A549 (cell line): Measurements from ENCODE around the gene TMEM222. TPM values are rescaled to one million over a fixed set of nuclear protein-coding genes. Genes with fewer than 3 reads are reported as not detected.

Source experiments
- ATAC-seq, 2 experiments: fragments of 200-7000 bp in 1 of 2; fragments of >200 bp in 1 of 2; cut with Nextera tagmentation in 1 of 2; cut with Tn5 transposase in 1 of 2; 3 replicates each; pipeline versions ENCODE4 v1.8.0 to v1.9.1; 2018 to 2020; ENCODE audit warnings: mild to moderate bottlenecking in 1 of 2, moderate library complexity in 1 of 2
- CTCF ChIA-PET: fragments of 300-600 bp; sonication (Branson Sonifier 250); formaldehyde crosslinking; extraction: SDS; loops from one replicate; lab custom pipeline; 2021; ENCODE audit warnings: antibody characterized with exemption, inconsistent platforms; lab: Yijun Ruan, JAX
- POLR2A ChIA-PET: fragments of 350-600 bp; formaldehyde crosslinking; extraction: SDS; loops from one replicate; lab custom pipeline; 2021; ENCODE audit warnings: antibody characterized with exemption, inconsistent platforms; lab: Yijun Ruan, JAX
- DNase-seq, 2 experiments: peaks; one replicate each; pipeline versions ENCODE4 v3.0.0 to v3.0.0-alpha.2; 2011 to 2016; ENCODE audit warnings: low read depth in 1 of 2, low spot score in 1 of 2
- FAIRE-seq: peaks from 2 replicates; lab custom pipeline; 2011; peaks lifted over from hg19 to GRCh38; lab: Jason Lieb, UNC
- H3K27ac ChIP-seq, 2 experiments: fragments of >200 bp; sonication (Bioruptor Twin); formaldehyde crosslinking; 3 replicates each; pipeline ENCODE4 v1.5.1; 2016 to 2017
- H3K4me1 ChIP-seq: fragments of >200 bp; sonication (Bioruptor Twin); formaldehyde crosslinking; 3 replicates; pipeline ENCODE4 v1.6.1; 2016
- H3K4me2 ChIP-seq: fragments of >200 bp; sonication (Bioruptor Twin); formaldehyde crosslinking; 3 replicates; pipeline ENCODE4 v1.6.1; 2016
- H3K4me3 ChIP-seq: fragments of >200 bp; sonication (Bioruptor Twin); formaldehyde crosslinking; 3 replicates; pipeline ENCODE4 v1.5.1; 2016
- H3K9me3 ChIP-seq: fragments of >200 bp; sonication (Bioruptor Twin); formaldehyde crosslinking; 3 replicates; pipeline ENCODE4 v1.6.1; 2016
- ATOH8 ChIP-seq: fragments of 250-450 bp; sonication (Bioruptor Pico); IDR thresholded peaks from 2 replicates; pipeline ENCODE4 v1.5.0; 2020; ENCODE audit warnings: low read depth, mild to moderate bottlenecking, moderate library complexity
- BCL3 ChIP-seq: fragments of >200 bp; sonication (Bioruptor Twin); formaldehyde crosslinking; IDR thresholded peaks from 3 replicates; pipeline ENCODE4 v1.6.1; 2016
- CHD4 ChIP-seq: fragments of 200-600 bp; sonication (generic); IDR thresholded peaks from 2 replicates; pipeline ENCODE4 v1.6.1; 2016; ENCODE audit warnings: antibody characterized with exemption, mild to moderate bottlenecking, borderline replicate concordance
- E2F6 ChIP-seq: IDR thresholded peaks from 2 replicates; pipeline ENCODE4 v1.6.1; 2012; ENCODE audit warnings: low read depth, borderline replicate concordance
- EHF ChIP-seq: fragments of 250-450 bp; sonication (Bioruptor Pico); IDR thresholded peaks from 2 replicates; pipeline ENCODE4 v1.5.0; 2020; ENCODE audit warnings: mild to moderate bottlenecking
- ELK1 ChIP-seq: fragments of 150-350 bp; IDR thresholded peaks from 2 replicates; pipeline ENCODE4 v1.6.1; 2014; ENCODE audit warnings: low read depth, mild to moderate bottlenecking, low read length
- EP300 ChIP-seq, 2 experiments: fragments of >200 bp; sonication (Bioruptor Twin); formaldehyde crosslinking; IDR thresholded peaks; 2 replicates in 1 of 2; 3 replicates in 1 of 2; pipeline ENCODE4 v1.6.1; 2016 to 2017
- ESRRA ChIP-seq: fragments of 150-350 bp; IDR thresholded peaks from 2 replicates; pipeline ENCODE4 v1.6.1; 2014; ENCODE audit warnings: mild to moderate bottlenecking, low read length, borderline replicate concordance
- FOSB ChIP-seq: fragments of 250-450 bp; sonication (Bioruptor Pico); IDR thresholded peaks from 2 replicates; pipeline ENCODE4 v1.5.0; 2020; ENCODE audit warnings: mild to moderate bottlenecking, moderate library complexity
- FOSL2 ChIP-seq, 2 experiments: fragments of 450-650 bp in 1 of 2; fragments of >200 bp in 1 of 2; sonication (Bioruptor Twin) in 1 of 2; formaldehyde crosslinking; IDR thresholded peaks; 2 replicates each; pipeline versions ENCODE4 v1.5.0 to v1.6.1; 2016 to 2020; ENCODE audit warnings: mild to moderate bottlenecking in 1 of 2, moderate library complexity in 1 of 2
- FOXS1 ChIP-seq: fragments of 250-450 bp; sonication (Bioruptor Pico); IDR thresholded peaks from 2 replicates; pipeline ENCODE4 v1.5.0; 2020; ENCODE audit warnings: mild to moderate bottlenecking, moderate library complexity
- HDAC2 ChIP-seq: fragments of 200-600 bp; sonication (generic); IDR thresholded peaks from 2 replicates; pipeline ENCODE4 v1.6.1; 2016
- HES2 ChIP-seq: fragments of >200 bp; sonication (Bioruptor Twin); formaldehyde crosslinking; IDR thresholded peaks from 2 replicates; pipeline ENCODE4 v1.6.1; 2016
- HEYL ChIP-seq: fragments of 250-450 bp; sonication (Bioruptor Pico); IDR thresholded peaks from 2 replicates; pipeline ENCODE4 v1.8.0; 2021; ENCODE audit warnings: mild to moderate bottlenecking, moderate library complexity
- HMGXB4 ChIP-seq: fragments of 250-450 bp; sonication (Bioruptor Pico); IDR thresholded peaks from 2 replicates; pipeline ENCODE4 v1.5.0; 2021; ENCODE audit warnings: mild to moderate bottlenecking, moderate library complexity, borderline replicate concordance
- HOXB5 ChIP-seq: fragments of 250-450 bp; sonication (Bioruptor Pico); IDR thresholded peaks from 2 replicates; pipeline ENCODE4 v1.5.0; 2020; ENCODE audit warnings: mild to moderate bottlenecking, moderate library complexity
- MAFK ChIP-seq: fragments of 450-650 bp; IDR thresholded peaks from 2 replicates; pipeline ENCODE4 v1.6.1; 2014; ENCODE audit not compliant: partially characterized antibody
- MAX ChIP-seq: IDR thresholded peaks from 2 replicates; pipeline ENCODE4 v1.6.1; 2012
- MYC ChIP-seq: IDR thresholded peaks from 2 replicates; pipeline ENCODE4 v1.6.1; 2012; ENCODE audit warnings: mild to moderate bottlenecking, inconsistent platforms, low read length, improper control_type of control experiment, borderline replicate concordance
- PHF8 ChIP-seq: fragments of 200-600 bp; sonication (generic); IDR thresholded peaks from 2 replicates; pipeline ENCODE4 v1.6.1; 2016; ENCODE audit warnings: low read depth, mild to moderate bottlenecking, antibody characterized with exemption, moderate library complexity, borderline replicate concordance
- RAD21 ChIP-seq, 2 experiments: fragments of >200 bp in 1 of 2; sonication (Bioruptor Twin) in 1 of 2; formaldehyde crosslinking in 1 of 2; IDR thresholded peaks in 1 of 2; conservative IDR thresholded peaks in 1 of 2; 2 replicates in 1 of 2; 3 replicates in 1 of 2; pipeline ENCODE4 v1.6.1; 2012 to 2018; ENCODE audit warnings: inconsistent platforms in 1 of 2
- RARB ChIP-seq: fragments of 250-450 bp; sonication (Bioruptor Pico); IDR thresholded peaks from 2 replicates; pipeline ENCODE4 v1.8.0; 2021; ENCODE audit warnings: mild to moderate bottlenecking, moderate library complexity
- RCOR1 ChIP-seq: fragments of 150-350 bp; IDR thresholded peaks from 2 replicates; pipeline ENCODE4 v1.6.1; 2014; ENCODE audit warnings: antibody characterized with exemption, low read length, low read depth
- RNF2 ChIP-seq: fragments of 200-600 bp; sonication (generic); IDR thresholded peaks from 2 replicates; pipeline ENCODE4 v1.6.1; 2016; ENCODE audit warnings: low read depth, mild to moderate bottlenecking, antibody characterized with exemption, moderate library complexity, borderline replicate concordance
- SMC3 ChIP-seq: fragments of >200 bp; sonication (Bioruptor Twin); formaldehyde crosslinking; IDR thresholded peaks from 3 replicates; pipeline ENCODE4 v1.6.1; 2018; ENCODE audit warnings: inconsistent platforms
- TP53 ChIP-seq: fragments of 250-450 bp; sonication (Bioruptor Pico); IDR thresholded peaks from 2 replicates; pipeline ENCODE4 v1.5.0; 2021; ENCODE audit warnings: mild to moderate bottlenecking, moderate library complexity
- USF2 ChIP-seq: fragments of 450-650 bp; IDR thresholded peaks from 2 replicates; pipeline ENCODE4 v1.6.1; 2014; ENCODE audit warnings: antibody characterized with exemption
- ZFP36 ChIP-seq: fragments of 450-650 bp; IDR thresholded peaks from 2 replicates; pipeline ENCODE4 v1.6.1; 2014; ENCODE audit warnings: borderline replicate concordance; ENCODE audit not compliant: partially characterized antibody
- WGBS: methylation state at CpG from one replicate; pipeline ENCODE4 v1.1.6; 2017; ENCODE audit errors: missing lambda C conversion rate; 5-methylcytosine and 5-hydroxymethylcytosine counted together
- polyA plus RNA-seq, 4 experiments: library from polyadenylated mRNA; depleted of rRNA in 3 of 4; stranded (reverse); fragments of >200 nt; fragmentation: RNase III in 1 of 4; extraction: RNeasy Plus Mini Kit Qiagen cat#74134 plus additional on column Dnase treatment in 1 of 4; gene quantifications; 2 replicates in 3 of 4; 3 replicates in 1 of 4; pipeline ENCODE4 v1.2.3, GENCODE V29; 2011 to 2017

TMEM222 gene
- polyA plus RNA-seq, 2 of the 4 experiments (the other 2 are of a cell fraction) = 28.4 to 30.0 TPM

- ATAC-seq = no peak
- no peaks in the 10 kb centered on the region for H3K9me3 ChIP-seq
- WGBS = 80% methylated on average over 2 of the region's 2 CpGs
- no peak for DNase-seq
- no peak overlapping the region for H3K4me3 ChIP-seq
- H3K27ac ChIP-seq = no peak overlapping the region
- ChIA-PET POLR2A (no interaction called here), CTCF (interaction anchor here (0.7 to 9.9 kb wide), 2 partner anchors 15 to 17 kb away, joined by 5 to 89 read pairs; no protein-coding TSS in a partner anchor)
- FAIRE-seq = no peak
- no peaks in the 10 kb centered on the region for H3K4me1 ChIP-seq
- TF ChIP-seq RNF2 (no peak), MYC (no peak), RARB (no peak), USF2 (no peak), EHF (CRISPR knock-in tag) (no peak), E2F6 (no peak), SMC3 (no peak), FOSB (CRISPR knock-in tag) (no peak), ELK1 (no peak), RAD21 (conservative IDR thresholded peaks at IDR 0.05 in 1 of 2, IDR thresholded peaks at IDR 0.05 in 1 of 2) (no peak), CHD4 (no peak)
- H3K4me2 ChIP-seq = no peak overlapping the region
Measured at GRCh38 chr1:27314737-27315136, 7.2 kb upstream of the TMEM222 start.

GRCh38 chr1:27316860-27317259 is 5.1 kb upstream of the TMEM222 start:
- Histone ChIP-seq H3K9me3 (no peaks in the 10 kb centered on the region), H3K4me3 (no peak overlapping the region), H3K4me2 (no peak overlapping the region), H3K27ac (no peak overlapping the region), H3K4me1 (no peaks in the 10 kb centered on the region)
- 75% methylated on average over 5 of the region's 5 CpGs for WGBS
- no peak for ATAC-seq
- CTCF ChIA-PET = interaction anchor here (0.8 to 9.9 kb wide), 9 partner anchors 9 to 291 kb away, joined by 3 to 89 read pairs (median 4); partner anchors contain the start of gene MAP3K6
- FAIRE-seq = no peak
- POLR2A ChIA-PET = interaction anchor here (0.7 kb wide), 1 partner anchor 73 kb away, joined by 3 read pairs; no protein-coding TSS in a partner anchor
- TF ChIP-seq ELK1 (no peak), HEYL (CRISPR knock-in tag) (no peak), BCL3 (no peak), EP300 (IDR thresholded peaks at IDR 0.05) (no peak), MAFK (no peak), RCOR1 (no peak), ZFP36 (no peak), HDAC2 (no peak), FOSL2 (IDR thresholded peaks at IDR 0.05) (no peak), FOSL2 (CRISPR knock-in tag; IDR thresholded peaks at IDR 0.05) (no peak), FOXS1 (CRISPR knock-in tag) (no peak), PHF8 (no peak), MAX (no peak), ATOH8 (CRISPR knock-in tag) (no peak), RARB (no peak), HES2 (no peak), MYC (no peak), ESRRA (no peak), TP53 (CRISPR knock-in tag) (no peak), HMGXB4 (CRISPR knock-in tag) (no peak), HOXB5 (no peak)
- DNase-seq = no peak
